Lower leg skin (tissue), 4 donors: ENCODE results near the gene EGLN1. TPM values are rescaled to one million over a fixed set of nuclear protein-coding genes. Genes with fewer than 3 reads are reported as not detected.

Experiments used
- DNase-seq, 2 donors: peaks; one replicate each; pipeline ENCODE4 v3.0.0-alpha.2; 2019; ENCODE audit warnings: low spot score in 2 of 2
- H3K4me3 ChIP-seq: fragments of 200-600 bp; sonication (generic); 2 replicates; pipeline ENCODE4 v1.5.1; 2017; ENCODE audit warnings: mild to moderate bottlenecking, low read depth; ENCODE audit not compliant: poor library complexity, severe bottlenecking
- POLR2A ChIP-seq, 2 donors: fragments of 450-650 bp; IDR thresholded peaks; one replicate each; pipeline ENCODE4 v1.6.1; 2016 to 2017; ENCODE audit warnings: antibody characterized with exemption in 2 of 2, mild to moderate bottlenecking in 1 of 2, moderate library complexity in 1 of 2
- WGBS, 2 donors: methylation state at CpG; one replicate each; pipeline ENCODE4 v1.1.5; 2018; 5-methylcytosine and 5-hydroxymethylcytosine counted together
- intact Hi-C: fragments of 100-400 bp; cut with DNase I; formaldehyde crosslinking; loops from one replicate; pipeline ENCODE4 v1.15.0; 2023; ENCODE audit warnings: low total_unique reads
- total RNA-seq, 4 donors: library from RNA; depleted of rRNA; stranded (reverse); fragments of >200 nt; gene quantifications; one replicate each; pipeline ENCODE4 v1.1.0, GENCODE V29; 2016
- TF ChIP-seq, protein P1 (sequence below), 3 donors: fragments of 450-650 bp; IDR thresholded peaks; one replicate each; pipeline ENCODE4 v1.5.1; 2016; ENCODE audit warnings: antibody characterized with exemption in 3 of 3, mild to moderate bottlenecking in 3 of 3, moderate library complexity in 2 of 3

Gene EGLN1
- total RNA-seq, 4 donors from 2014 or later: 53.3 to 75.0 (median 54.2) TPM

DNA sequence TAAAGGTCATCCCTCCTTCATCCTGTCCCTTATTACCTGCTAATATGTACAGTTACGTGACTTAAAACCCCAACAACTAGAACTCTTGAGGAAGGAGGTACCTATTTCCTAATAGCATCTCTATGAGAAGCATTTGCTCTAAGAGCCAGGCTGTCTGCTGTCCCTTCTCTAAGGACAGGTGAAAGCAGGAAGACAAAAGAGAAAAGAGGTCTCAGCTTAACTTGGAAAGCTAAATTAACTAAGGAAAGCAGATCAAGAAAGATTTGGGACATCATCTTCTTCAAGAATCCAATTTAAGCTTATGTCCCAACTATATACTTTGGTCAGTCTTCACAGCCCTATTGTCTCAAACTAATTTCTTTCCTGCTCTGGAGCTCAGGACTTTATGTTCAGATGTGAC lies 2.9 kb downstream of the EGLN1 start:
- 18 to 33% methylated on average over 1 of the region's 1 CpG for WGBS, 2 donors
- TF ChIP-seq, protein P1, sequence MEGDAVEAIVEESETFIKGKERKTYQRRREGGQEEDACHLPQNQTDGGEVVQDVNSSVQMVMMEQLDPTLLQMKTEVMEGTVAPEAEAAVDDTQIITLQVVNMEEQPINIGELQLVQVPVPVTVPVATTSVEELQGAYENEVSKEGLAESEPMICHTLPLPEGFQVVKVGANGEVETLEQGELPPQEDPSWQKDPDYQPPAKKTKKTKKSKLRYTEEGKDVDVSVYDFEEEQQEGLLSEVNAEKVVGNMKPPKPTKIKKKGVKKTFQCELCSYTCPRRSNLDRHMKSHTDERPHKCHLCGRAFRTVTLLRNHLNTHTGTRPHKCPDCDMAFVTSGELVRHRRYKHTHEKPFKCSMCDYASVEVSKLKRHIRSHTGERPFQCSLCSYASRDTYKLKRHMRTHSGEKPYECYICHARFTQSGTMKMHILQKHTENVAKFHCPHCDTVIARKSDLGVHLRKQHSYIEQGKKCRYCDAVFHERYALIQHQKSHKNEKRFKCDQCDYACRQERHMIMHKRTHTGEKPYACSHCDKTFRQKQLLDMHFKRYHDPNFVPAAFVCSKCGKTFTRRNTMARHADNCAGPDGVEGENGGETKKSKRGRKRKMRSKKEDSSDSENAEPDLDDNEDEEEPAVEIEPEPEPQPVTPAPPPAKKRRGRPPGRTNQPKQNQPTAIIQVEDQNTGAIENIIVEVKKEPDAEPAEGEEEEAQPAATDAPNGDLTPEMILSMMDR (IDR thresholded peaks at IDR 0.05): no peak
- no peak for TF ChIP-seq POLR2A (IDR thresholded peaks at IDR 0.05)
- DNase-seq: no peak
- no peak overlapping the region for H3K4me3 ChIP-seq
- intact Hi-C loops: no loop called here

DNA sequence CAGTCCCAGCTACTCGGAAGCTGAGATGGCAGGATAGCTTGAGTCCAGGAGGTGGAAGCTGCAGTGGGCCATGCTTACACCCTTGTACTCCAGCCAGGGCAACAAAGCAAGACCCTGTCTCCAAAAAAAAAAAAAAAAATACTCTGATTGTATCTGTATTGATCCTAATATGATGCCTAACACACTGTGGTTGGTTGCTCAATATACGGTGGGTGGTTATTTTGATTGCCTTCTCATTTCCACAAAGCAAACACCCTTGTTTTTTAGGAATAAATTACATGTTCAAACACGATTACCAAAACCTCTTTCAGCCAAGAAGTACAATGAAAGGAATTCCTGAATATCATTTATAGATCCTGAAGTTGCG lies 3.4 kb downstream of the EGLN1 start:
- intact Hi-C loops: no loop called here
- DNase-seq: no peak
- no peak overlapping the region for H3K4me3 ChIP-seq
- WGBS, 2 donors: 31 to 33% methylated on average over 4 of the region's 4 CpGs
- TF ChIP-seq, protein P1 (IDR thresholded peaks at IDR 0.05): no peak
- TF ChIP-seq POLR2A (IDR thresholded peaks at IDR 0.05): no peak

DNA sequence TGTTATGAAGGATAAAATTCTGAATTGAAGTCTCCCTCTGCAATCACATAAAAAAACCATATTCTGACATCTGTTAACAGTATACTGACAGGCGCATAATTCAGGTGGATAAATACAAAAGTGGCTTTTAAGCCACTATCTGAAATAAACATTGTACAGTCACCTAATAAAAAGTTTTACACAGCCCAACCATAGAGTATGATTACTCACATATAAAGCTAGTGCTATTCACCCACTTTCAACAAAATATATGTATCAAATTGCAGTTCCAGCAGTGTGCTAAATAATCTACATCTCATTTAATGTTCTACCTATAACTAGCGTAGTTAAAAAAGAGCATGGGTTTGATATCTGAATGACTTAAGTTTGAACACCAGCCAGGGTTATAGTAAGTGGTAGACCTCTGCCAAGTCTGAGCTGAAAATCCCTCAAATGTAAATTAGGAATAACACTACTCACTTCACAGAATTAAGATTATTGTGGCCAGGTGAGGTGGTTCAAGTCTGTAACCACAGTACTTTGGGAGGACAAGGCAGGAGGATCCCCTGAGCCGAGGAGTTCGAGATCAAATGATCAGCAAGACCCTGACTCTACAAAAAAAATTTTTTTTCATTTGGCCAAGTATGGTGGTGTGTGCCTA lies 3.9 kb downstream of the EGLN1 start:
- no peak for DNase-seq
- H3K4me3 ChIP-seq: peak overlapping the region; percentile 8
- intact Hi-C loops: no loop called here
- TF ChIP-seq, protein P1 (IDR thresholded peaks at IDR 0.05): no peak
- no peak for TF ChIP-seq POLR2A (IDR thresholded peaks at IDR 0.05)
- WGBS, 2 donors: 61 to 62% methylated on average over 4 of the region's 4 CpGs

DNA sequence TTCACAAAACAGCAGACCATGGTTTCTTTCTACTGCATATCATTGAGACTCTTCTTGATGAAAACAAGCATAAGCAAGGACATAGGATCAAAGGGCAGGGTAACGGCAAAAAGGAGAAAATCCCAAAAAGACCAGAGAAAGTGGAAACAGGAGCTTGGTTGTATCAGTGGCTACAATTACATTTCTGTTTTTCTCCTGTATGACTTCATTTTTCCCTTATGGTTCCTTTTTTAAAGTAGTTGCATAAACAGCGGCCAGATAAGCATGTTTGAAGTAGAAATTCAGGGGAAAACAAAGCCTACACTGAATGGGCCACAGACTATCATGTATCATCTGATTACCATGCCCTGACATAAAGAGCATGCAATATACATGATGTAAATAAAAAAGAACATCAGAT lies 4.6 kb downstream of the EGLN1 start:
- intact Hi-C loops: no loop called here
- DNase-seq: no peak
- no peak overlapping the region for H3K4me3 ChIP-seq
- 56 to 57% methylated on average over 2 of the region's 2 CpGs for WGBS, 2 donors
- no peak for TF ChIP-seq POLR2A (IDR thresholded peaks at IDR 0.05)
- TF ChIP-seq, protein P1 (IDR thresholded peaks at IDR 0.05): no peak

DNA sequence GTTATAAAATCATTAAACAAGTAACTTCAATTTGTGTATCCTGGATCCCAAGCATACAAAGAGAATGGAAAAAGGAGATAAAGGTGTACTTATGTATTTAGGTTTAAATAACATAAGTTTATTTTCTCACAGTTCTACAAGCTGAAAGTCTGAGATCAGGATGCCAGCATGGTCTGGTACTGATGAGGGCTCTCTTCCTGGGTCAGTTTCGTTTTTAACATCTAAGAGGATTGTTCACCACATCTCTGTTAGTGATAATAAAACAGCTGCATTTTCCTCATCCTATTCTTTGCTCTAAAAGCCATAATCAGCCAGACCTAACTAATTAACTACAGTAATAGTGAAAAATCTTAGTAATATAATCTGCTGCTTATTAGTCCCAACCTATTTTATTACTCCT lies 5.2 kb downstream of the EGLN1 start:
- WGBS, 2 donors: 12 to 29% methylated on average over 1 of the region's 1 CpG
- intact Hi-C loops: no loop called here
- no peak overlapping the region for H3K4me3 ChIP-seq
- DNase-seq: no peak
- no peak for TF ChIP-seq POLR2A (IDR thresholded peaks at IDR 0.05)
- TF ChIP-seq, protein P1 (IDR thresholded peaks at IDR 0.05): no peak

DNA sequence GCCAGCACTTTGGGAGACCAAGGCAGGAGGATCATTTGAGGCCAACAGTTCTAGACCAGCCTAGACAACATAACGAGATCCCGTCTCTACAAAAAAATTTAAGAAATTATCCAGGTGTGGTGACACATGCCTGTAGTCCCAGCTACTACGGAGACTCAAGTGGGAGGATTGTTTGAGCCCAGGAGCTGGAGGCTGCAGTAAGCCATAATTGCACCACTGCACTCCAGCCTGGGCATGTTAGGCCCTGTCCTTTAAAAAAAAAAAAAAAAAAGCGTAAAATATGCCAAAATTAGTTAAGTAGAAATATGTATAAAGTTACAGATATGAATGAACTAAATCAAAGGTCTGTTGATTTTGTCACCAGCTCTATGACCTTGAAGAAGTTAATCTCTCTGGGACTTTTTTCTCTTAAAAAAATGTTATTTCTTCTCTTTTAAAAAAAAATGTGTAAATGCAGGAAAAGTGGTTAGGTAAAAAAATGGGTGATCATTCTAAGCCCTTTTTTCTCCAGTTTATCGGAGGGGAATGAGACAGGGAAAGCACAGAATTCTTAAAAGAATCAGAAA lies 7.0 kb downstream of the EGLN1 start:
- intact Hi-C loops: no loop called here

More for the DNA sequence above, 7.0 kb downstream of the EGLN1 start:
- DNase-seq: no peak
- 66 to 71% methylated on average over 5 of the region's 5 CpGs for WGBS, 2 donors
- TF ChIP-seq, protein P1 (IDR thresholded peaks at IDR 0.05): no peak
- TF ChIP-seq POLR2A (IDR thresholded peaks at IDR 0.05): no peak
- H3K4me3 ChIP-seq: no peak overlapping the region
